Smooth muscle cell (in vitro differentiated cells): ENCODE data around the gene ARMH3. TPM values are rescaled to one million over a fixed set of nuclear protein-coding genes. Genes with fewer than 3 reads are reported as not detected.

Experiments used
- DNase-seq: peaks from one replicate; lab custom pipeline; 2025; ENCODE audit not compliant: unreplicated experiment; lab: John Stamatoyannopoulos, UW
- H2AFZ ChIP-seq: fragments of 200-600 bp; sonication (generic); 2 replicates; pipeline ENCODE4 v1.6.0; 2016; ENCODE audit warnings: antibody characterized with exemption, low read depth, mild to moderate bottlenecking
- H3F3A ChIP-seq: fragments of 200-600 bp; sonication (generic); 2 replicates; pipeline ENCODE4 v1.6.0; 2017; ENCODE audit warnings: antibody characterized with exemption, low read depth
- H3K27ac ChIP-seq: fragments of 200-600 bp; sonication (generic); 2 replicates; pipeline ENCODE4 v1.5.1; 2016; ENCODE audit warnings: low read depth, mild to moderate bottlenecking
- H3K27me3 ChIP-seq: fragments of 200-600 bp; sonication (generic); 2 replicates; pipeline ENCODE4 v1.6.1; 2016; ENCODE audit warnings: low read depth, mild to moderate bottlenecking
- H3K36me3 ChIP-seq: fragments of 200-600 bp; sonication (generic); 2 replicates; pipeline ENCODE4 v1.5.1; 2016; ENCODE audit warnings: low read depth
- H3K4me1 ChIP-seq: fragments of 200-600 bp; sonication (generic); 2 replicates; pipeline ENCODE4 v1.5.1; 2016; ENCODE audit warnings: low read depth
- H3K4me2 ChIP-seq: fragments of 200-600 bp; sonication (generic); 2 replicates; pipeline ENCODE4 v1.6.0; 2016; ENCODE audit warnings: mild to moderate bottlenecking
- H3K4me3 ChIP-seq: fragments of 200-600 bp; sonication (generic); 2 replicates; pipeline ENCODE4 v1.5.1; 2016; ENCODE audit warnings: mild to moderate bottlenecking
- H3K79me2 ChIP-seq: fragments of 200-600 bp; sonication (generic); 2 replicates; pipeline ENCODE4 v1.6.0; 2016; ENCODE audit warnings: low read depth, mild to moderate bottlenecking
- H3K9ac ChIP-seq: fragments of 200-600 bp; sonication (generic); 2 replicates; pipeline ENCODE4 v1.6.0; 2016; ENCODE audit warnings: low read depth
- H3K9me3 ChIP-seq: fragments of 200-600 bp; sonication (generic); replicated peaks from 2 replicates; pipeline ENCODE4 v1.5.1; 2016; ENCODE audit warnings: low read depth
- H4K20me1 ChIP-seq: fragments of 200-600 bp; sonication (generic); 2 replicates; pipeline ENCODE4 v1.6.0; 2016; ENCODE audit warnings: low read depth
- CTCF ChIP-seq: fragments of 200-600 bp; sonication (generic); IDR thresholded peaks from 2 replicates; pipeline ENCODE4 v1.5.1; 2017; ENCODE audit warnings: borderline replicate concordance, mild to moderate bottlenecking, antibody characterized with exemption; ENCODE audit not compliant: insufficient read depth, poor library complexity, severe bottlenecking
- WGBS: methylation state at CpG from one replicate; pipeline ENCODE4 v1.1.7; 2016; ENCODE audit warnings: low lambda C conversion rate; 5-methylcytosine and 5-hydroxymethylcytosine counted together
- polyA plus RNA-seq: library from polyadenylated mRNA; unstranded; fragments of >200 nt; fragmentation: Nextera tagmentation; extraction: Ambion mirVana; gene quantifications from 2 replicates; pipeline ENCODE4 v1.2.1, GENCODE V29; 2016
- total RNA-seq: library from RNA; depleted of rRNA; stranded (reverse); fragments of >200 nt; gene quantifications from 2 replicates; pipeline ENCODE4 v1.2.3, GENCODE V29; 2014

ARMH3 gene
- total and polyA plus RNA-seq, 2 experiments from 2014 or later = 7.6 to 10.8 TPM

DNA sequence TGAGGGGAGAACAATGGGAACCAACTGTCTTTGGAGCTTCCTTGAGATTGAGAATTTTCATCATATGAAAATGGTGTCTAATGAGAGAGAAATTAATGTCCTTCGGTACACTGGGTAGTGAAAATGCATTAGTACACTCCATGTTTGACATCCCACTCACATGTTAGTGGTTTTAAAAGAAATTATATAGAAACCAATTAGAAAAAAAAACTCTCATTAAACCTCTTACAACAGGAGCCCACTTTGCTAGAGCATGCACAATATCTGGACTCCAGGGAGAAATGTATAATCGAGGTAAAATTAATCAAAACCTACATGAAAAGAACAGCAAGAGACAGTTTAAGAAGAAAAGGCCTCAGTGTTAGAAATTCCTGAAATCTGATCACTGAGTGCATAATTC lies 133.1 kb downstream of the ARMH3 start:
- no peak for TF ChIP-seq CTCF
- H3K79me2 ChIP-seq = no peaks in the 10 kb centered on the region
- 95% methylated on average over 2 of the region's 2 CpGs for WGBS
- no peaks in the 10 kb centered on the region for H3K9me3 ChIP-seq
- H3K36me3 ChIP-seq = no peaks in the 10 kb centered on the region
- no peak overlapping the region for H3K4me3 ChIP-seq
- H3K27me3 ChIP-seq = no peaks in the 10 kb centered on the region
- peaks cover 4% of the 10 kb centered on the region for H3F3A ChIP-seq
- H3K4me2 ChIP-seq = no peak overlapping the region
- H3K4me1 ChIP-seq = peaks cover 8% of the 10 kb centered on the region
- no peak overlapping the region for H3K27ac ChIP-seq
- no peak overlapping the region for H3K9ac ChIP-seq
- peaks cover 7% of the 10 kb centered on the region for H4K20me1 ChIP-seq
- H2AFZ ChIP-seq = no peak overlapping the region
- no peak for DNase-seq

GRCh38 chr10:101920546-101920945 lies 135.4 kb downstream of the ARMH3 start:
- Histone ChIP-seq H3K27me3 (no peaks in the 10 kb centered on the region), H3K79me2 (no peaks in the 10 kb centered on the region), H2AFZ (no peak overlapping the region), H3K4me2 (no peak overlapping the region), H3K9ac (no peak overlapping the region), H3F3A (peaks cover 4% of the 10 kb centered on the region), H3K27ac (no peak overlapping the region), H4K20me1 (peaks cover 7% of the 10 kb centered on the region), H3K4me3 (no peak overlapping the region), H3K9me3 (no peaks in the 10 kb centered on the region), H3K4me1 (peaks cover 8% of the 10 kb centered on the region), H3K36me3 (no peaks in the 10 kb centered on the region)
- no peak for DNase-seq
- TF ChIP-seq CTCF = no peak

- Histone ChIP-seq H3K4me3 (no peak overlapping the region), H2AFZ (no peak overlapping the region), H3K79me2 (no peaks in the 10 kb centered on the region), H4K20me1 (peaks cover 7% of the 10 kb centered on the region), H3K27me3 (no peaks in the 10 kb centered on the region), H3K27ac (no peak overlapping the region), H3K9me3 (no peaks in the 10 kb centered on the region), H3F3A (peaks cover 4% of the 10 kb centered on the region), H3K4me1 (peaks cover 8% of the 10 kb centered on the region), H3K4me2 (no peak overlapping the region), H3K9ac (no peak overlapping the region), H3K36me3 (no peaks in the 10 kb centered on the region)
- DNase-seq = no peak
- no peak for TF ChIP-seq CTCF
- 80% methylated on average over 8 of the region's 8 CpGs for WGBS
These were observed 136.8 kb downstream of the ARMH3 start for GRCh38 chr10:101919026-101919770.
